K562 (cell line): ENCODE data around the gene PEX5. TPM values are rescaled to one million over a fixed set of nuclear protein-coding genes. Genes with fewer than 3 reads are reported as not detected.
A peak's percentile ranks its signal among the peaks of the same experiment; 100 is the strongest.

ENCODE experiments used
- DNMT1 ChIP-seq: fragments of 450-650 bp; IDR thresholded peaks from 2 replicates; pipeline ENCODE4 v1.6.1; 2016; ENCODE audit warnings: antibody characterized with exemption, mild to moderate bottlenecking
- GTF2F1 ChIP-seq: IDR thresholded peaks from 2 replicates; pipeline ENCODE4 v1.6.1; 2011; ENCODE audit warnings: low read depth, low read length, improper control_type of control experiment
- JUN ChIP-seq, 2 experiments: sonication (generic) in 1 of 2; formaldehyde crosslinking in 1 of 2; IDR thresholded peaks; 2 replicates each; pipeline versions ENCODE4 v1.6.1 to v1.8.0; 2012 to 2022; ENCODE audit warnings: borderline replicate concordance in 2 of 2, mild to moderate bottlenecking in 2 of 2, improper control_type of control experiment in 1 of 2, low read depth in 1 of 2, low read length in 1 of 2, missing genetic modification reagents in 1 of 2
- MAFK ChIP-seq: IDR thresholded peaks from 2 replicates; pipeline ENCODE4 v1.6.1; 2011; ENCODE audit warnings: low read length, improper control_type of control experiment
- PYGO2 ChIP-seq: fragments of 450-650 bp; IDR thresholded peaks from 2 replicates; pipeline ENCODE4 v1.6.1; 2016; ENCODE audit warnings: mild to moderate bottlenecking, missing genetic modification characterization, moderate library complexity, missing compliant biosample characterization
- SMAD2 ChIP-seq: fragments of 150-350 bp; IDR thresholded peaks from 2 replicates; pipeline ENCODE4 v1.6.1; 2014; ENCODE audit warnings: low read depth, mild to moderate bottlenecking, low read length
- SUPT5H ChIP-seq: fragments of 450-650 bp; IDR thresholded peaks from 2 replicates; pipeline ENCODE4 v1.6.1; 2016
- TCF7 ChIP-seq: sonication (generic); IDR thresholded peaks from 2 replicates; pipeline ENCODE4 v1.6.1; 2016; ENCODE audit warnings: antibody characterized with exemption, borderline replicate concordance
- WHSC1 ChIP-seq: IDR thresholded peaks from one replicate; pipeline ENCODE4 v1.6.1; 2012; ENCODE audit warnings: low read length, control low read depth, inconsistent platforms
- ZBED1 ChIP-seq: IDR thresholded peaks from 2 replicates; pipeline ENCODE4 v1.6.1; 2014
- ZFPM2 ChIP-seq: fragments of 250-450 bp; sonication (Bioruptor Pico); IDR thresholded peaks from 2 replicates; pipeline ENCODE4 v1.5.1; 2022; ENCODE audit warnings: mild to moderate bottlenecking
- ZNF197 ChIP-seq: fragments of 200-800 bp; sonication (Bioruptor generic); IDR thresholded peaks from 2 replicates; pipeline ENCODE4 v1.6.1; 2016; ENCODE audit warnings: low read depth, missing genetic modification characterization, missing compliant biosample characterization
- ZNF695 ChIP-seq: fragments of 450-650 bp; formaldehyde crosslinking; IDR thresholded peaks from 2 replicates; pipeline ENCODE4 v1.4.0; 2020; ENCODE audit warnings: mild to moderate bottlenecking, moderate library complexity
- polyA plus RNA-seq, 8 experiments: library from polyadenylated mRNA; depleted of rRNA in 4 of 8; stranded (reverse) in 5 of 8; unstranded in 3 of 8; fragments of >200 nt; fragmentation: Nextera tagmentation in 2 of 8; fragmentation: Illumina TruSeq in 1 of 8; extraction: Ambion mirVana in 2 of 8; extraction: Trizol in 1 of 8; gene quantifications; 2 replicates each; pipeline versions ENCODE4 v1.2.1 to v1.2.3, GENCODE V29; 2011 to 2014; ENCODE audit warnings: inconsistent platforms in 1 of 8, missing spikeins in 1 of 8
- total RNA-seq, 7 experiments: library from RNA; depleted of rRNA in 6 of 7; stranded (reverse); fragments of >200 nt in 6 of 7; fragmentation: Illumina TruSeq in 2 of 7; extraction: Trizol in 2 of 7; gene quantifications; 2 replicates each; pipeline versions ENCODE4 v1.2.1 to v1.2.3, GENCODE V29; 2011 to 2021; ENCODE audit warnings: low replicate concordance in 1 of 7
- TF ChIP-seq, protein P1 (sequence below): fragments of 450-650 bp; IDR thresholded peaks from 2 replicates; pipeline ENCODE4 v1.6.1; 2017; ENCODE audit warnings: mild to moderate bottlenecking, moderate library complexity
- TF ChIP-seq, protein P2 (sequence below): fragments of 450-650 bp; IDR thresholded peaks from 2 replicates; pipeline ENCODE4 v1.6.1; 2017; ENCODE audit warnings: antibody characterized with exemption
- TF ChIP-seq, protein P3 (sequence below), 2 experiments: fragments of 450-650 bp; formaldehyde crosslinking in 1 of 2; IDR thresholded peaks; 2 replicates each; pipeline versions ENCODE4 v1.4.0 to v1.6.1; 2014 to 2020; ENCODE audit warnings: mild to moderate bottlenecking in 2 of 2, borderline replicate concordance in 1 of 2, low read depth in 1 of 2

PEX5 gene
- total and polyA plus RNA-seq, 9 of the 15 experiments (the other 6 are each of a cell fraction or from before 2014, with no cell fraction given), result 1.4 to 26.1 (median 14.0) TPM

DNA sequence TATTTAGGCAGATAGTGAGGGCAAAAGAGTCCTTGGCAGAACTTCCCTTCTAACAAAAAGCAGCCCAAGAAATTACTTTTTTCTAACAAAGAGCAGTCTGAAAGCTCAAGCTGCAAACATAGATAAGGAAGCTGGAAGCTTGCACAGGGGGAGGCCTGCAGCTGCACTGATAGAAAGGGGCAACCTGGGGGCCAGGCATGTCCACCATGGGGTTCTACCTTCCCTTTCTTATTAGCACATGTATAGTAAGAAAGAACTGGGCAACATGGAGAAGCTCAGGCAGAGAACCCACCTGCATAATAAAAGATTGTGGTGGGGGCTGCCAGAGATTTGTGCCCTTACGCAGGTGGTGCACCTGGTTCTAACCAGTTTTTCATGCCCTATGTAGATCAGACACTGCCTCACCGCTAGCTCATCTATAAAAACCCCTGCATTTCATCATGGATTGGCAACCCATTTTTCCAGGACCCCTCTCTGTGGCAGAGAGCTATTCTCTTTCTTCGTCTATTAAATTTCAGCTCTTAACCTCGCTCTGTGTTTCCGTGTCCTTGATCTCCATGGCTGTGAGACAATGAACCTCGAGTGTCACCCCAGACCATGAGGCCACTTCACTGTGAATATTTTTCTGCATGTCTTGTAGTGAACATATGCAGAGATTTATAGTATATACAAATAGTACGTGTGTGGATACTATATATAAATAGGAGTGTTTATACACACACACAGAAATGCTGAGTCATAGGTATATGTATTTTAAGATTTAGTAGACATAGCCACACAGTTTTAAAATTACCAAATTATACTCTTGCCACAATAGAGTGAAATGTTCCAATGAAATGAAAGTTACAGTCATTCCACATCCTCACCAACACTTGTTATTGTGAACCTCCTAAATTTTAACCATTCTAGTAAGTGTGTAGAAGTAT lies 53.0 kb downstream of the PEX5 start (continued):
- TF ChIP-seq SMAD2 (no peak), WHSC1 (no peak), TCF7 (no peak), DNMT1 (no peak), MAFK (peak; percentile 81), ZBED1 (no peak), SUPT5H (no peak), JUN (IDR thresholded peaks at IDR 0.05; ENCODE audit: borderline replicate concordance, low read depth, low read length) (peak; percentile 22; the same call in 1 of the 2 replicates), JUN (CRISPR knock-in tag; IDR thresholded peaks at IDR 0.05; ENCODE audit: borderline replicate concordance) (no peak), GTF2F1 (no peak), ZFPM2 (CRISPR knock-in tag) (no peak), ZNF197 (no peak), ZNF695 (no peak), PYGO2 (tag) (no peak; the same call in 1 of the 2 replicates)
- TF ChIP-seq, protein P1, sequence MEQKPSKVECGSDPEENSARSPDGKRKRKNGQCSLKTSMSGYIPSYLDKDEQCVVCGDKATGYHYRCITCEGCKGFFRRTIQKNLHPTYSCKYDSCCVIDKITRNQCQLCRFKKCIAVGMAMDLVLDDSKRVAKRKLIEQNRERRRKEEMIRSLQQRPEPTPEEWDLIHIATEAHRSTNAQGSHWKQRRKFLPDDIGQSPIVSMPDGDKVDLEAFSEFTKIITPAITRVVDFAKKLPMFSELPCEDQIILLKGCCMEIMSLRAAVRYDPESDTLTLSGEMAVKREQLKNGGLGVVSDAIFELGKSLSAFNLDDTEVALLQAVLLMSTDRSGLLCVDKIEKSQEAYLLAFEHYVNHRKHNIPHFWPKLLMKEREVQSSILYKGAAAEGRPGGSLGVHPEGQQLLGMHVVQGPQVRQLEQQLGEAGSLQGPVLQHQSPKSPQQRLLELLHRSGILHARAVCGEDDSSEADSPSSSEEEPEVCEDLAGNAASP, result no peak
- TF ChIP-seq, protein P2, sequence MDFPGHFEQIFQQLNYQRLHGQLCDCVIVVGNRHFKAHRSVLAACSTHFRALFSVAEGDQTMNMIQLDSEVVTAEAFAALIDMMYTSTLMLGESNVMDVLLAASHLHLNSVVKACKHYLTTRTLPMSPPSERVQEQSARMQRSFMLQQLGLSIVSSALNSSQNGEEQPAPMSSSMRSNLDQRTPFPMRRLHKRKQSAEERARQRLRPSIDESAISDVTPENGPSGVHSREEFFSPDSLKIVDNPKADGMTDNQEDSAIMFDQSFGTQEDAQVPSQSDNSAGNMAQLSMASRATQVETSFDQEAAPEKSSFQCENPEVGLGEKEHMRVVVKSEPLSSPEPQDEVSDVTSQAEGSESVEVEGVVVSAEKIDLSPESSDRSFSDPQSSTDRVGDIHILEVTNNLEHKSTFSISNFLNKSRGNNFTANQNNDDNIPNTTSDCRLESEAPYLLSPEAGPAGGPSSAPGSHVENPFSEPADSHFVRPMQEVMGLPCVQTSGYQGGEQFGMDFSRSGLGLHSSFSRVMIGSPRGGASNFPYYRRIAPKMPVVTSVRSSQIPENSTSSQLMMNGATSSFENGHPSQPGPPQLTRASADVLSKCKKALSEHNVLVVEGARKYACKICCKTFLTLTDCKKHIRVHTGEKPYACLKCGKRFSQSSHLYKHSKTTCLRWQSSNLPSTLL, result no peak
- TF ChIP-seq, protein P3, sequence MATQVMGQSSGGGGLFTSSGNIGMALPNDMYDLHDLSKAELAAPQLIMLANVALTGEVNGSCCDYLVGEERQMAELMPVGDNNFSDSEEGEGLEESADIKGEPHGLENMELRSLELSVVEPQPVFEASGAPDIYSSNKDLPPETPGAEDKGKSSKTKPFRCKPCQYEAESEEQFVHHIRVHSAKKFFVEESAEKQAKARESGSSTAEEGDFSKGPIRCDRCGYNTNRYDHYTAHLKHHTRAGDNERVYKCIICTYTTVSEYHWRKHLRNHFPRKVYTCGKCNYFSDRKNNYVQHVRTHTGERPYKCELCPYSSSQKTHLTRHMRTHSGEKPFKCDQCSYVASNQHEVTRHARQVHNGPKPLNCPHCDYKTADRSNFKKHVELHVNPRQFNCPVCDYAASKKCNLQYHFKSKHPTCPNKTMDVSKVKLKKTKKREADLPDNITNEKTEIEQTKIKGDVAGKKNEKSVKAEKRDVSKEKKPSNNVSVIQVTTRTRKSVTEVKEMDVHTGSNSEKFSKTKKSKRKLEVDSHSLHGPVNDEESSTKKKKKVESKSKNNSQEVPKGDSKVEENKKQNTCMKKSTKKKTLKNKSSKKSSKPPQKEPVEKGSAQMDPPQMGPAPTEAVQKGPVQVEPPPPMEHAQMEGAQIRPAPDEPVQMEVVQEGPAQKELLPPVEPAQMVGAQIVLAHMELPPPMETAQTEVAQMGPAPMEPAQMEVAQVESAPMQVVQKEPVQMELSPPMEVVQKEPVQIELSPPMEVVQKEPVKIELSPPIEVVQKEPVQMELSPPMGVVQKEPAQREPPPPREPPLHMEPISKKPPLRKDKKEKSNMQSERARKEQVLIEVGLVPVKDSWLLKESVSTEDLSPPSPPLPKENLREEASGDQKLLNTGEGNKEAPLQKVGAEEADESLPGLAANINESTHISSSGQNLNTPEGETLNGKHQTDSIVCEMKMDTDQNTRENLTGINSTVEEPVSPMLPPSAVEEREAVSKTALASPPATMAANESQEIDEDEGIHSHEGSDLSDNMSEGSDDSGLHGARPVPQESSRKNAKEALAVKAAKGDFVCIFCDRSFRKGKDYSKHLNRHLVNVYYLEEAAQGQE (IDR thresholded peaks at IDR 0.05; ENCODE audit: borderline replicate concordance), result peak; percentile 29; the same call in 1 of the 2 replicates
- TF ChIP-seq, protein P3 (CRISPR knock-in tag; IDR thresholded peaks at IDR 0.05; ENCODE audit: low read depth), result no peak
